Mesothelial cell of epicardium (in vitro differentiated cells): ENCODE measurements around the gene FCHSD2. TPM values are rescaled to one million over a fixed set of nuclear protein-coding genes. Genes with fewer than 3 reads are reported as not detected.

Experiments
- DNase-seq, 2 experiments: peaks; one replicate each; pipeline ENCODE4 v3.0.0; 2021; ENCODE audit warnings: low spot score in 2 of 2; ENCODE audit not compliant: unreplicated experiment in 2 of 2
- H3K27ac Mint-ChIP-seq: 2 replicates; pipeline ENCODE4 v1.8.0; 2021; ENCODE audit warnings: mixed read lengths
- H3K27me3 Mint-ChIP-seq: 2 replicates; pipeline ENCODE4 v1.8.0; 2021; ENCODE audit warnings: low read depth, mixed read lengths
- H3K36me3 Mint-ChIP-seq: 2 replicates; pipeline ENCODE4 v1.8.0; 2021; ENCODE audit warnings: mixed read lengths
- H3K4me1 Mint-ChIP-seq: 2 replicates; pipeline ENCODE4 v1.8.0; 2021; ENCODE audit warnings: mixed read lengths
- H3K4me3 Mint-ChIP-seq: 2 replicates; pipeline ENCODE4 v1.8.0; 2021; ENCODE audit warnings: mild to moderate bottlenecking, moderate library complexity, mixed read lengths
- H3K9me3 Mint-ChIP-seq: 2 replicates; pipeline ENCODE4 v1.8.0; 2021; ENCODE audit warnings: mixed read lengths
- total RNA-seq: library from RNA; stranded (reverse); gene quantifications from 3 replicates; pipeline ENCODE4 v1.2.1, GENCODE V29; 2021
- TF ChIP-seq, protein P1 (sequence below): fragments of 200-600 bp; sonication (generic); IDR thresholded peaks from one replicate; pipeline ENCODE4 v1.5.0; 2021; ENCODE audit warnings: antibody characterized with exemption; ENCODE audit not compliant: unreplicated experiment

Gene FCHSD2
- total RNA-seq, 1 donor from 2014 or later: 33.8 TPM

DNA sequence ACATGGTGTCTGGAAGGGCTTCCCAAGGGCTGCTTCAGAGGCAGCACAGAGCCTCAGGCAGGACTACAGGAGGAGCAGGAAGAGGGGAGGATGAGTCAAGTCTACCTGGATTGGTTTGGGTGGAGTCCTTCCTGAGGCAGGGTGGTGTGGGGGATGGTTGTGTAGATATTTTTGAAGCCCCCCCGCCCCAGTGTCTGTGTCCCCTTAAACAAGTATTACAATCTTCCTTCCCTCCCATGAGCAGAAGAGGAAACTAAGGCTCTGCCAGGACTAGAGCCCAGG, 34.7 kb upstream of the FCHSD2 start:
- Mint-ChIP-seq H3K27ac (no peak overlapping the region), H3K4me1 (peaks cover 12% of the 10 kb centered on the region), H3K36me3 (no peaks in the 10 kb centered on the region), H3K9me3 (no peaks in the 10 kb centered on the region), H3K4me3 (no peak overlapping the region), H3K27me3 (peaks cover 2% of the 10 kb centered on the region)
- DNase-seq: no peak
- TF ChIP-seq, protein P1, sequence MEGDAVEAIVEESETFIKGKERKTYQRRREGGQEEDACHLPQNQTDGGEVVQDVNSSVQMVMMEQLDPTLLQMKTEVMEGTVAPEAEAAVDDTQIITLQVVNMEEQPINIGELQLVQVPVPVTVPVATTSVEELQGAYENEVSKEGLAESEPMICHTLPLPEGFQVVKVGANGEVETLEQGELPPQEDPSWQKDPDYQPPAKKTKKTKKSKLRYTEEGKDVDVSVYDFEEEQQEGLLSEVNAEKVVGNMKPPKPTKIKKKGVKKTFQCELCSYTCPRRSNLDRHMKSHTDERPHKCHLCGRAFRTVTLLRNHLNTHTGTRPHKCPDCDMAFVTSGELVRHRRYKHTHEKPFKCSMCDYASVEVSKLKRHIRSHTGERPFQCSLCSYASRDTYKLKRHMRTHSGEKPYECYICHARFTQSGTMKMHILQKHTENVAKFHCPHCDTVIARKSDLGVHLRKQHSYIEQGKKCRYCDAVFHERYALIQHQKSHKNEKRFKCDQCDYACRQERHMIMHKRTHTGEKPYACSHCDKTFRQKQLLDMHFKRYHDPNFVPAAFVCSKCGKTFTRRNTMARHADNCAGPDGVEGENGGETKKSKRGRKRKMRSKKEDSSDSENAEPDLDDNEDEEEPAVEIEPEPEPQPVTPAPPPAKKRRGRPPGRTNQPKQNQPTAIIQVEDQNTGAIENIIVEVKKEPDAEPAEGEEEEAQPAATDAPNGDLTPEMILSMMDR: no peak

DNA sequence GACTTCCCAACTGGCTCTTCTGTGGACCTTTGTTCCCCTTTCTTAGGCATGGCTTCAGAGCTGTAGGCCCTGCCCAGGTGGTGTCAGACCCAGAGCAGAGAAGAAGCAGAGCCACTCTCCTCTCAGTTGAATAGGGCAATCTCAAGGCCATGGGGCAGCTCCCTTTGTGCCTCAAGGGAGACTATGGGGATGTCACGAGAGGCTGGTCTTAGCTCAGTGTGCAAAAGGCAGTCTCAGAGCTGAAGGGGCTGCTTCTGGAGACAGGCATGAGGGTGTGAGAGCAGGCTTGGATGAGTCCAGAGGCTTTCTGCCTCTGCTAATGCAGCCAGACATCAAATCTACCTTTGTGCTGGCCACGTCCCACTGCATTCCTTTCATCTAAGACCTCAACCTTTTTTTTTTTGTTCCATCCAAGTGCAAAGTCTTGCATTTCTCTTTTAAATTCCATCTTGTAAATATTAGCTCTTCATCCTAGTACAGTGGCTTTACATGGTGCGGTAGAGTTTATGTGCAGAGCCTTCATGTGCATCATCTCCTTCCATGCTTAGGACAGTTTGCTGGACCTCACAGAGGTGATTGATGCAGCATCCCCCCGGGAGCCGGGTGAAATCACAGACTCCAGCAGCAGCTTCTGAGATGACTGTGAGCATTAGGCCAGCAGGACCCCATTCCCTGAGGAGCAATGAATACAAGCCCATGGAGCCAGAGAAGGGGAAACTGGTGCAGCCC, 34.2 kb upstream of the FCHSD2 start:
- H3K27ac Mint-ChIP-seq: no peak overlapping the region
- H3K27me3 Mint-ChIP-seq: peaks cover 2% of the 10 kb centered on the region

DNA sequence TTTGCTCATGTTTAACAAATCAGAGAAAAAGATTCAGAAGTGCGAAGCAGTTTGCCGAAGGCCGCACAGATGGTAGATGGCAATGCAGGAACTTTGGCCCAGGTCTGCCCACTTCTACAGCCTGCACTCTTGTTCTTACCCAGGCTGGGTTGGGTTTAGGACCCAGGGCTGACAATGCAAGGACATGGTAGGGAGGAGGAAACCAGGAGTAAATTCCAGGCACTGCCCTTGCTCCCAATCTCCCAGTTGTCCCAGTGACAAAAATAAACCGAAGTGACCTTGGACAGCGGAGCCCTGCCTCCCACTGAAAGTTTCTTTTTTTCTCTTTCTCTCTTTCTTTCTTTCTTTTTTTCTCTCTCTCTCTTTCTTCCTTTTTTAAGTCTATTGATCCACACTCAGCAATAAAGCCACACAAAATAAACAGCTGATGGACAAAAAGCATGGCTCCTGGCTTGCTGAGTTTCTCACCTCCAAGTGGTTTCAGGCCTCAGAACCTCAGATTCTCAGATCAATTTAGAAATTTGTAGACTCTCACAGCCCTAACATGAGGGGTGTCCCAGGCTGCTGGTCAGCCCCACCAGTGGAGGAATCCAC, 33.5 kb upstream of the FCHSD2 start:
- DNase-seq: no peak
- TF ChIP-seq, protein P1: no peak
- Mint-ChIP-seq H3K9me3 (no peaks in the 10 kb centered on the region), H3K27me3 (peaks cover 2% of the 10 kb centered on the region), H3K27ac (no peak overlapping the region), H3K4me1 (peaks cover 12% of the 10 kb centered on the region), H3K4me3 (no peak overlapping the region), H3K36me3 (no peaks in the 10 kb centered on the region)

More for the DNA sequence above, 34.2 kb upstream of the FCHSD2 start:
- TF ChIP-seq, protein P1: no peak
- Mint-ChIP-seq H3K36me3 (no peaks in the 10 kb centered on the region), H3K9me3 (no peaks in the 10 kb centered on the region), H3K4me3 (no peak overlapping the region), H3K4me1 (peaks cover 12% of the 10 kb centered on the region)
- no peak for DNase-seq

DNA sequence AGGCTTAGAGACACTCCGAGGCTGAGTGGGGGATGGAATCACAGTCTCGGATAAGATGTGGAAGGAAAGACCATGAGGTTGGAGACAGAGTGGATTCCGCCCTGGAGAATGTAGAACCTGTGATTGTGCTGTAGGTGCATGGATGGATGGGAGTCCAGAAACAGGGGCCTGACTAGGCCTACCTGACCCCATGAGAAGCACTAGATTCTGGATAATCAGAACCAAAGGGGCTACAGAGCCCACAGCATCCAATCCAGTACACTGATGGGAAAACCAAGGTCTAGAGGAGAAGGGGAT, 32.3 kb upstream of the FCHSD2 start:
- no peak for DNase-seq
- TF ChIP-seq, protein P1: no peak
- Mint-ChIP-seq H3K27me3 (peaks cover 2% of the 10 kb centered on the region), H3K36me3 (no peaks in the 10 kb centered on the region), H3K27ac (no peak overlapping the region), H3K4me1 (peaks cover 12% of the 10 kb centered on the region), H3K4me3 (no peak overlapping the region), H3K9me3 (no peaks in the 10 kb centered on the region)

DNA sequence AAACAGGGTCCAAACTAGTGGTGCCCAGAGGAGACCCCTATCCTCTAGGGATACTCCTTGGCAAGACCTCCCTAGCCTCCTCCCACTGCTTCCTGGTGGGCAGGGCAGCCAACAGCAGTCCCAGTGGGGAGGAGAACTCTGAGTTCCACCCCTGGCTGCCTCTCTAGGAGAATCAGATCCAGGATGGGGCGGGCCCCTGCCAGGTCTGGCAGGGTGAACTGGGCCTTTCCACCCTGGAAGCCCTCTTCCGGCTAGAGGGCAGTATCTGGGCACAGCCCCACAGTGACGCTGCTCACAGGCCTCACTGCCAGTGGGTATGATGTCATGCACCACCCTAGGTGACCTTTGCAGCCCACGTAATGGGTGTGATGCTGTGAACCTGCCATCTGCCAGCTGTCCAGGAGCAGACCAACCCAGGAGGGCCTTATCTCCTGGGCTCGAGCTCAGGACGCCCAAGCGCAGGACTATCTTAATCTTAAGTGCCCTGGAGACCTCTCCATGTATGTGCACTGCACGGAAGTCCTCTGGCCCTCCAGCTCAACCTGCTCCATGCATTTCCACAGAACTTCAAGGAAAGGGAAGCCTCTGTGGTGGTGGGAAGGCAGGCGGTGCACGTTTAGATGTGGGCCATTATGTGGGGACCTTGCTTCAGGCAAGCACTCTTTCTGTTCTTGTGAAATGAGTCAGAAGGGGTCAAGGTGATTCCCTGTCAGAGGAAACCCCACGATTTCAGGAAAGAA, 31.8 kb upstream of the FCHSD2 start:
- Mint-ChIP-seq H3K36me3 (no peaks in the 10 kb centered on the region), H3K4me1 (peaks cover 12% of the 10 kb centered on the region), H3K4me3 (no peak overlapping the region), H3K9me3 (no peaks in the 10 kb centered on the region), H3K27ac (no peak overlapping the region), H3K27me3 (peaks cover 2% of the 10 kb centered on the region)
- TF ChIP-seq, protein P1: no peak
- no peak for DNase-seq
